NT2/D1 (cell line): ENCODE results near the gene ACACA.

Experiments used
- SUZ12 ChIP-seq: IDR thresholded peaks from 2 replicates; pipeline ENCODE4 v1.6.1; 2011; ENCODE audit not compliant: insufficient read length, insufficient read depth; ENCODE audit errors: extremely low read depth
- YY1 ChIP-seq: IDR thresholded peaks from 2 replicates; pipeline ENCODE4 v1.6.1; 2011; ENCODE audit not compliant: insufficient read length, insufficient read depth
- ZNF274 ChIP-seq: IDR thresholded peaks from 2 replicates; pipeline ENCODE4 v1.6.1; 2011; ENCODE audit warnings: mild to moderate bottlenecking, low read depth, low read length

- no peak for TF ChIP-seq ZNF274
- no peak for TF ChIP-seq YY1
- TF ChIP-seq SUZ12: no peak
Measured at GRCh38 chr17:37211136-37211535, 195.5 kb downstream of the ACACA start.
